ENCODE results near the gene ZNF423.

Gene ZNF423

GRCh38 chr16:49589544-49590031, 266.3 kb downstream of the ZNF423 start:
- H3K4me3 ChIP-seq (ENCODE audit: low read depth in 1 of 2, low read length in 2 of 2): no peak overlapping the region
- H3K79me2 ChIP-seq (ENCODE audit: insufficient read depth, low read length): no peaks in the 10 kb centered on the region
- TF ChIP-seq CTCF (IDR thresholded peaks at IDR 0.05; ENCODE audit: borderline replicate concordance, extremely low read depth, low read length, poor library complexity, severe bottlenecking): no peak
- no peak overlapping the region for H3K27ac ChIP-seq (ENCODE audit: low read length)
- no peak overlapping the region for H2AFZ ChIP-seq (ENCODE audit: low read depth, low read length)
- H3K27me3 ChIP-seq (ENCODE audit: insufficient read depth, low read length, poor library complexity): no peaks in the 10 kb centered on the region
- no peak for ATAC-seq (ENCODE audit: insufficient read depth, low read depth)
- H4K20me1 ChIP-seq (ENCODE audit: insufficient read depth, low read length): no peaks in the 10 kb centered on the region
- H3K4me2 ChIP-seq (ENCODE audit: insufficient read depth, low read length): no peak overlapping the region
- H3K36me3 ChIP-seq (ENCODE audit: insufficient read depth, low read length): no peaks in the 10 kb centered on the region
- H3K9ac ChIP-seq (ENCODE audit: low read depth, low read length): no peak overlapping the region
- peaks cover 35% of the 10 kb centered on the region for H3K4me1 ChIP-seq (ENCODE audit: insufficient read depth, low read length)
- no peak for DNase-seq
- H3K9me3 ChIP-seq (ENCODE audit: insufficient read depth, low read length, severe bottlenecking): no peaks in the 10 kb centered on the region

- TF ChIP-seq CTCF (IDR thresholded peaks at IDR 0.05; ENCODE audit: borderline replicate concordance, extremely low read depth, low read length, poor library complexity, severe bottlenecking) (no peak), EZH2 (IDR thresholded peaks at IDR 0.05; ENCODE audit: borderline replicate concordance, low read depth, low read length, severe bottlenecking) (no peak)
- Histone ChIP-seq H3K36me3 (ENCODE audit: insufficient read depth, low read length) (no peaks in the 10 kb centered on the region), H3K4me2 (ENCODE audit: insufficient read depth, low read length) (no peak overlapping the region), H3K9me3 (ENCODE audit: insufficient read depth, low read length, severe bottlenecking) (no peaks in the 10 kb centered on the region), H2AFZ (ENCODE audit: low read depth, low read length) (no peak overlapping the region), H4K20me1 (ENCODE audit: insufficient read depth, low read length) (no peaks in the 10 kb centered on the region), H3K4me1 (ENCODE audit: insufficient read depth, low read length) (peaks cover 33% of the 10 kb centered on the region), H3K27ac (ENCODE audit: low read length) (no peak overlapping the region), H3K27me3 (ENCODE audit: insufficient read depth, low read length, poor library complexity) (no peaks in the 10 kb centered on the region), H3K9ac (ENCODE audit: low read depth, low read length) (no peak overlapping the region), H3K4me3 (ENCODE audit: low read depth in 1 of 2, low read length in 2 of 2) (no peak overlapping the region), H3K79me2 (ENCODE audit: insufficient read depth, low read length) (no peaks in the 10 kb centered on the region)
- ATAC-seq (ENCODE audit: insufficient read depth, low read depth) (no peak), DNase-seq (no peak)
These were observed 267.1 kb downstream of the ZNF423 start for GRCh38 chr16:49588729-49589384.

- no peak overlapping the region for H3K27ac ChIP-seq (ENCODE audit: low read length)
- no peak overlapping the region for H3K4me3 ChIP-seq (ENCODE audit: low read depth in 1 of 2, low read length in 2 of 2)
- H3K4me2 ChIP-seq (ENCODE audit: insufficient read depth, low read length): no peak overlapping the region
- no peaks in the 10 kb centered on the region for H3K9me3 ChIP-seq (ENCODE audit: insufficient read depth, low read length, severe bottlenecking)
- ATAC-seq (ENCODE audit: insufficient read depth, low read depth) (no peak), DNase-seq (no peak)
- no peaks in the 10 kb centered on the region for H3K27me3 ChIP-seq (ENCODE audit: insufficient read depth, low read length, poor library complexity)
- H3K9ac ChIP-seq (ENCODE audit: low read depth, low read length): no peak overlapping the region
- no peaks in the 10 kb centered on the region for H4K20me1 ChIP-seq (ENCODE audit: insufficient read depth, low read length)
- TF ChIP-seq EZH2 (IDR thresholded peaks at IDR 0.05; ENCODE audit: borderline replicate concordance, low read depth, low read length, severe bottlenecking): no peak
- TF ChIP-seq CTCF (IDR thresholded peaks at IDR 0.05; ENCODE audit: borderline replicate concordance, extremely low read depth, low read length, poor library complexity, severe bottlenecking): no peak
- no peaks in the 10 kb centered on the region for H3K36me3 ChIP-seq (ENCODE audit: insufficient read depth, low read length)
- H3K79me2 ChIP-seq (ENCODE audit: insufficient read depth, low read length): no peaks in the 10 kb centered on the region
- H2AFZ ChIP-seq (ENCODE audit: low read depth, low read length): no peak overlapping the region
- peaks cover 25% of the 10 kb centered on the region for H3K4me1 ChIP-seq (ENCODE audit: insufficient read depth, low read length)
These were observed 267.9 kb downstream of the ZNF423 start for GRCh38 chr16:49588026-49588425.
